A172 (cell line): ENCODE data around the gene SLC35A3. TPM values are rescaled to one million over a fixed set of nuclear protein-coding genes. Genes with fewer than 3 reads are reported as not detected.
"Not testable (repeated sequence)": the region's sequence is repeated elsewhere in the genome, so short reads cannot be mapped to it uniquely, and the experiment has no call there.

Experiments
- DNase-seq: peaks from one replicate; pipeline ENCODE4 v3.0.0-alpha.2; 2015; ENCODE audit warnings: low spot score
- total RNA-seq: library from RNA; depleted of rRNA; stranded (reverse); fragments of >200 nt; shearing (Covaris generic); gene quantifications from 2 replicates; pipeline ENCODE4 v1.2.3, GENCODE V29; 2014; rRNA removed

The SLC35A3 gene
- total RNA-seq, result 32.1 and 41.6 TPM in 2 replicates

DNA sequence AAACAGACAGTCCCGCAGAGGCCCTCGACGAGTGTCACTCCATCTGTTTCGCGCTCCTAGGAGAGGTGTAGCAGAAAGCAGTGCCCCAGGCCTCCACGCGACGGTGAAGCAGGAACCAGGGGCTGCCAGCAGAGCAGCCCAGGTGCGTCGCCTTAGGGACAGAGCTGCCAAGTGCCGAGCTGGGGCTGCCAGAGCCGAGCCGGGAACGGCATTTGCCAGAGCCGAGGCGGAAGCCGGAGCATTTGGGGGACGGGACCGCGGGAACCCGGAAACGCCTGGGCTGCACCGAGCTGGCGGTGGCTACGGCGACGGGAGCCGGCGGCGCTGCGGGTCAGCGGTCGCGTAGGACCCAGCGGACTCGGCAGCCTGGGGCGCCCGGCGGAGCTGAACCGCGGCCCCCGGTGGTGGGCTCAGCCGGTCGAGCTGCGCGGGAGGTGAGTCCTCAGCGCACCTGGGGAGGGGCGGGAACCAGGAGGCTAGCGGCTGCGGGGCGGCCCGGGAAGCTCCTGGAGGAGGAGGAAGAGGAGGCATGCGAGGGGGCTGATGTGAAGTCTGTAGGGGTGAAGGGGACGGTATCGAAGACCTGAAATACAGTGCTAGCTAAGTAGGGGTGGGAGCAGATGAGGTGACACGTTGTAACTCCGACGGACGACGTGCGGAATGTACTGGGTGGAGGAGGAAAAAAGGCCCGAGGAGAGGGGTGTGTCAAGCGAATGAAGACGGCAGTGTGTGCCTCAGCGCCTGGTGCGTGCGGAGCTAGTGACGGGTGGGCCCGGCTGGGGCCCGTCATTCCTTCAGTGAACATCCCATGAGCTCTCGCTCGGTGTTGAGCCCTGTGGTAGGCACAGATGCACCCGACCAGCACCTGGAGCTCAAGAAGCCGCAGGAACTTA is at the start of gene SLC35A3:
SLC35A3 (plus strand) TSS at position 268 of the 893 bp plus-strand sequence. CDS start 23,559 bp downstream, outside the sequence.
- peak; percentile 44 for DNase-seq

- no peak for DNase-seq
Observed at GRCh38 chr1:99934801-99935200, 35.0 kb upstream of the SLC35A3 start.

GRCh38 chr1:99935534-99935933 is 34.3 kb upstream of the SLC35A3 start:
- no peak for DNase-seq

DNA sequence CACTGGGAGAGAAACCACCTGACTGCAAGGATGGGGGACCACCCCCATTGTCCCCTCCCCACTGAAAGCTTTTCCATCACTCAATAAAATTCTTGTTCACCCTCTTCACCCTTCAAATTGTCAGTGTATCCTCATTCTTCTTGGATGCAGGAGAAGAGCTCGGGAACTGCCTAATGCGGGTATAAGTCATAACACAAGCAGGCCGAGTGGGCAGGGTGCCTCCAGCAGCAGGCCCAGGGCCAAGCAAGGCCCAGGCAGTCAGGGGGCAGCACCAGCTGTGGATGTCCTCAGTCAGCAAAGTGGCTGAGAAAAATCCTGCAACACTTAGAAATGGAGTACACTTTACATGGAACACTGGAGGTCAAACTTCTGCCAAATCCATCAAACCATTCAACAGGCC is 33.7 kb upstream of the SLC35A3 start:
- DNase-seq, result no peak

GRCh38 chr1:99942723-99943122 is 27.1 kb upstream of the SLC35A3 start:
- DNase-seq, result no peak

DNA sequence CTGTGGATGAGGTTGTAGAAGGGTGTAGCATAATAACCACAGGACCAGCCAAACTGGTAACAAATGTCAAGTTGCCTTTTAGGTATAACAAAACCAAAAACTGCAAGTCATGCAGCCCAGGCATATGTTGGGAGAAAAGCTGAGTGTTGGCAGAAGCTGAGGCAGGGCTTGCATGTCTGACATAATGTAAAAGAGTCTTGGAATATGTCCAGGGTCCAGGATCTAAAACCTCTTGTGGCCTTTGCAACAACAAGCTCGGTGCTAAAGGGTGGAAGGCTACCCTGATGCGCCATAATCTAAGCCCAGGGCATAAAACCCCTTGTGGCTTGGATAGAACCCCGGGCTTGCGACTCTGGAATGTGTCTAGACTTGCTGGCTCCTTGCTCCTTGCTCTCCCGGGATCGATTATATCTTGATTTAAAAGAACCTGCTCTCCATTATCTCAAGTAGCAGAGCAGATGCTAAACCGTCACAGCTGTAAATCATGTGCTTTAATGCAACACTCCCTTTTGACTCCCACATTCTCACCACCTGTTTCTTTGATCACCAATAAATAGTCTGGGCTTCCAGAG is 26.5 kb upstream of the SLC35A3 start:
- peak; percentile 11 for DNase-seq

DNA sequence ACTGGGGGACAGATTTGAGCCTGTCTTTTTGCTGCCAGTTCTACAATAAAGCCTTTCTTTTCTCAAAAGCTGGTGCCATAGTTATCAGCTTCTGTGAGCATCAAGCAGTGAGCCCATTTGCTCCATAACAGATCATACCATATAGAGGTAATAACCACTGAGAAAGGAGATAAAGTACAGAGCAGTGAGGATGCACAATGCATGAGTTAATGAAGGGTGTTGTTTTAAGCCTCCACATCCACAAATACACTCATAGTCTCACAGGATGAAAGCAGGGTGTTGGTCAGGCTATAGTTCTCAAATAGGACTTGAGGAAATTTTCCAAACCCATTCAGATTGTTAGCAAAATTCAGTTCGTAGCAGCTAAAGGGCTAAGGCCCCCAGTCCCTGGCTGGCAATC is 25.6 kb upstream of the SLC35A3 start:
- DNase-seq, result no peak

DNA sequence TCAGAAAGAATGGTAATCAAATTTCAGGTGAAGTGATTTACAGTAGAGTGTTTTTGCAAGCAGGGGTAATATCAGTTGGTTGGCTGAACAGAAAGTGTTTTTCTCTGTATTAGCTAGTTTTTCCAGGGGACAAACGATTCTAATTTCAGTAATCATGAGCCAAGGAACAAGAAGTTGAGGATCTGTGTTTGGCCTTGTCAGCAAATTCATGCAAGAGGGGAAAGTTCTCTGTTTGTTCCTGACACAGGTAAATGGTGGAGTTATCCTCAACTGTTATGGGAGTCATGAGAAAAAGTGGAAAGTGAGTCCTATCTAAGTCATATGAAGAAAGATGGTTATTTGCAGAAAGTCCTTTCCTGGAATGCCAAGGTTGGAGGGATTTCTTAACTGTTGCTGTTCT is 24.6 kb upstream of the SLC35A3 start:
- no peak for DNase-seq

GRCh38 chr1:99950486-99950885 is 19.3 kb upstream of the SLC35A3 start:
- DNase-seq, result no peak

- DNase-seq, result no peak
Observed at GRCh38 chr1:99952522-99952921, 17.3 kb upstream of the SLC35A3 start.

- DNase-seq, result no peak
Observed at GRCh38 chr1:99955375-99955774, 14.4 kb upstream of the SLC35A3 start.

DNA sequence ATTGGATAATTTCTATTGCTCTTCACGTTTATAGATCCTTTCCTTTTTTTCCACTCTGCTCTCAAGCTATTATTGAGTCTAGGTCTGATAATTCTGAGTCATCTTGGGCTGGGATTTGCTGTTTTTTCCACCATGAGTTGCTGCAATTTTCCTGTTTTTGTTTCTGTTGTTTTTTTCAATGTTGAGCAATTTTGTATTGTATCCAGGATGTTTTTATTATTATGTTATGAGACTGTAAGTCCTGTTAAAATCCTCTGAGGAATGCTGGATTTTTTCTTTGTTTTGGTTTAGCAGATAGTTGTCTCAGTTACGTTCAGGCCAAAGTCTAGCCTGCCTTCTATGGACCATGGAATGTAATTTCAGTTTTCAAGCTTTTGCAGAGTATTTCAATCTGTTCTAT is 13.0 kb upstream of the SLC35A3 start:
- no peak for DNase-seq

DNA sequence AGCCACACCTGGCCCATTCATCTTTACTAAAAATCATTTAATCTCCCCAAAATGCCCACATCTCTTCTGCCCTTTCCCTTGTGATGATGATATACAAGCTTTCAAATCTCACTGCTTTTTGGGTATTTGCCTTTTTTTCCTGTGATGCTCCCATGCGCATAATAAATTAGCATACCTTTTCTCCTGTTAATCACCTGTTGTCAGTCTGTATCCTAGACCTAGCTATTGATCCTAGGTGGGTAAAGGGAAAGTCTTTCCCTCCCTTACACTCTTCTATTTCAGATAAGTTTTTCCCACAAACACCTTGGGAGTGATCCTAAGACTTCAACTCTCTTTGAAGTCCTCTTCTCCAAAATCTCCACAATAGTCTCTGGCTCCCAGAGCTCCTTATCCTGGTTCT is 12.0 kb upstream of the SLC35A3 start:
- DNase-seq, result no peak

DNA sequence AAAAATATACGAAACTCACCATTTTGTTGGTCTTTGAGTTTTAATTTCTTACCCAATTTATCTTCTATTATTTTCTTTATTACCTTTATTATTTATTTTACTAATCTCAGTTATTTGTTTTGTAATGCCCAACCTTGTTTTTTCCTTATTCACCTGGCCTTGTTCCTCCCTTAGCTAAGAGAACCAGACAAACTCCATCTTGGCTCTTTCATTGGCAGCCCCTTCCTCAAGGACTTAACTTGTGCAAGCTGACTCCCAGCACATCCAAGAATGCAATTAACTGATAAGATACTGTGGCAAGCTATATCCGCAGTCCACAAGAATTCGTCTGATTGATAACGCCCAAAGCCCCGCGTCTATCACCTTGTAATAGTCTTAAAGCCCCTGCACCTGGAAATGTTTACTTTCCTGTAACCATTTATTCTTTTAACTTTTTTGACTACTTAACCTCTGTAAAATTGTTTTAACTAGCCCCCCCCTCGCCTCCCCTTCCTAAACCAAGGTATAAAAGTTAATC is 10.5 kb upstream of the SLC35A3 start:
- not testable (repeated sequence) for DNase-seq

- not testable (repeated sequence) for DNase-seq
Observed at GRCh38 chr1:99960260-99960659, 9.5 kb upstream of the SLC35A3 start.

DNA sequence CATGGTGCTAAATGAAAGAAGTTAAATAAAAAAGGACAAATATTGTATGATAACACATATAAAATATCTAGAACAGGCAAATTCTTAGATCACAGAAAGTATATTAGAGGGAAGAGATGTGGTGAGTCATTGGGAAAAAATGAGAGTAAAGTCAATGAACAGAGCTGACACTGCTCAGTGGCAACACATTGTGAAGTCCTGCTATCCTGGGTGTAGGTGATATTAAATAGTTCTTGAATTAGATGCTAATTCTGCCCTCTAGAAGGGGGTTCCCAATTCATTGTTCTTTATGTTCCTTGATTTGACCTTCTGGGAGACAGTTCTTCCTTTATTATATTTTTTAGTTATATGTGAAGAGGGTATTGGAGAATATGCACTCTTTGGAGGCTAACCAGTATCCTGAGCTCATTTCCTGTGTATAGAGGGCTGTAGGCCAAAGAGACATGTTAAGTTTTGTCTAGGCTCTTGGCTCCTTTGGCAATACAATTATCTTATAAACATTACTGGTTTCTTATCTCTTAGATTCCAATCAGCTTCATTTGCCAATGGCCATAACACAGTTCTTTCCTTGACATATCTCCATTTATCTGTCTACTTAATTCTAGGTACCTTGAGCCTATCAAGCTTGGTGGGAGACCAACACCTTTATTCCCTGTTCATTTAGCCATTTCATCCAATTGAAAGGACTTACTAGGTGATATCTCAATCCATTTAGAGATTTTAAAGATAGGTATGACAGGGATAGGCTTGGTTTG is 6.6 kb upstream of the SLC35A3 start:
- peak; percentile 40 for DNase-seq

GRCh38 chr1:99964806-99965205 is 5.0 kb upstream of the SLC35A3 start:
- DNase-seq, result no peak

GRCh38 chr1:99965646-99966375 is 4.0 kb upstream of the SLC35A3 start:
- DNase-seq, result no peak

GRCh38 chr1:99968214-99968613 is 1.6 kb upstream of the SLC35A3 start:
- no peak for DNase-seq

- DNase-seq, result no peak
Observed at GRCh38 chr1:99969260-99969728, 502 bp upstream of the SLC35A3 start.

- no peak for DNase-seq
Observed at GRCh38 chr1:99970713-99971255, 988 bp downstream of the SLC35A3 start.
